IPS DF 4.7 (cell line): ENCODE data around the gene UBXN4.
A peak's percentile ranks its signal among the peaks of the same experiment; 100 is the strongest.
"Not testable (repeated sequence)": the region's sequence is repeated elsewhere in the genome, so short reads cannot be mapped to it uniquely, and the experiment has no call there.

Experiments
- DNase-seq: peaks from one replicate; pipeline ENCODE4 v3.0.0-alpha.2; 2013; ENCODE audit warnings: low spot score; ENCODE audit errors: extremely low read depth

Gene UBXN4

GRCh38 chr2:135803278-135803677 lies 61.6 kb downstream of the UBXN4 start:
- DNase-seq = no peak

GRCh38 chr2:135807874-135808273 lies 66.2 kb downstream of the UBXN4 start:
- not testable (repeated sequence) for DNase-seq

- DNase-seq = no peak
Measured at GRCh38 chr2:135812907-135813511, 71.4 kb downstream of the UBXN4 start.

- no peak for DNase-seq
Measured at GRCh38 chr2:135815269-135815668, 73.6 kb downstream of the UBXN4 start.

- no peak for DNase-seq
Measured at GRCh38 chr2:135817466-135817865, 75.8 kb downstream of the UBXN4 start.

GRCh38 chr2:135817951-135818350 lies 76.3 kb downstream of the UBXN4 start:
- no peak for DNase-seq

- DNase-seq = peak; percentile 22
Measured at GRCh38 chr2:135818937-135819610, 77.4 kb downstream of the UBXN4 start.

- no peak for DNase-seq
Measured at GRCh38 chr2:135820003-135820618, 78.5 kb downstream of the UBXN4 start.

- DNase-seq = no peak
Measured at GRCh38 chr2:135821190-135821589, 79.5 kb downstream of the UBXN4 start.

- no peak for DNase-seq
Measured at GRCh38 chr2:135822855-135823254, 81.2 kb downstream of the UBXN4 start.

GRCh38 chr2:135825131-135825530 lies 83.5 kb downstream of the UBXN4 start:
- no peak for DNase-seq

GRCh38 chr2:135825550-135826176 lies 84.0 kb downstream of the UBXN4 start:
- DNase-seq = no peak

- no peak for DNase-seq
Measured at GRCh38 chr2:135826544-135826943, 84.9 kb downstream of the UBXN4 start.

GRCh38 chr2:135829378-135830135 lies 87.9 kb downstream of the UBXN4 start:
- DNase-seq = no peak

- DNase-seq = no peak
Measured at GRCh38 chr2:135831180-135831812, 89.6 kb downstream of the UBXN4 start.

GRCh38 chr2:135832891-135833290 lies 91.2 kb downstream of the UBXN4 start:
- no peak for DNase-seq
